Right lobe of liver (tissue), 6 donors: ENCODE results near the gene TPPP3. TPM values are rescaled to one million over a fixed set of nuclear protein-coding genes. Genes with fewer than 3 reads are reported as not detected.

Experiments
- ATAC-seq, 4 donors: fragments of 200-7000 bp; cut with Tn5 transposase; one replicate each; pipeline ENCODE4 v1.9.1; 2020; ENCODE audit warnings: mild to moderate bottlenecking in 4 of 4, moderate library complexity in 4 of 4
- DNase-seq, 3 donors: peaks; one replicate each; pipeline ENCODE4 v3.0.0-alpha.2; 2020
- H3K27ac ChIP-seq, 3 donors: fragments of 200-600 bp; one replicate each; pipeline ENCODE4 v1.8.0; 2022
- H3K27me3 ChIP-seq, 2 donors: fragments of 200-600 bp; one replicate each; pipeline ENCODE4 v1.8.0; 2022
- H3K36me3 ChIP-seq, 4 donors: fragments of 200-600 bp; sonication (generic) in 1 of 4; one replicate each; pipeline versions ENCODE4 v1.5.1 to v1.8.0; 2017 to 2022; ENCODE audit warnings: control low read depth in 1 of 4
- H3K4me1 ChIP-seq, 4 donors: fragments of 200-600 bp; sonication (generic) in 1 of 4; one replicate each; pipeline versions ENCODE4 v1.5.1 to v1.8.0; 2017 to 2022; ENCODE audit warnings: control low read depth in 1 of 4
- H3K4me3 ChIP-seq, 3 donors: fragments of 200-600 bp; one replicate each; pipeline ENCODE4 v1.8.0; 2022
- H3K9me3 ChIP-seq, 4 donors: fragments of 200-600 bp; sonication (generic) in 1 of 4; one replicate each; pipeline versions ENCODE4 v1.5.1 to v1.8.0; 2017 to 2022; ENCODE audit warnings: control low read depth in 1 of 4
- POLR2A ChIP-seq: fragments of 450-650 bp; IDR thresholded peaks from one replicate; pipeline ENCODE4 v1.6.1; 2017; ENCODE audit warnings: antibody characterized with exemption, mild to moderate bottlenecking
- WGBS: methylation state at CpG from one replicate; pipeline ENCODE4 v1.1.6; 2018; ENCODE audit warnings: low coverage, low lambda C conversion rate; ENCODE audit not compliant: insufficient coverage; ENCODE audit errors: missing lambda C conversion rate; 5-methylcytosine and 5-hydroxymethylcytosine counted together
- intact Hi-C, 2 donors: fragments of 100-400 bp; cut with DNase I; formaldehyde crosslinking; loops; one replicate each; pipeline versions ENCODE4 v1.11.2 to v1.14.1; 2022
- total RNA-seq, 6 experiments: library from RNA; depleted of rRNA in 2 of 6; stranded (reverse); fragments of >200 nt in 2 of 6; fragmentation: NEBNext Ultra II Directional in 3 of 6; extraction: Animal tissue kit (Norgen Biotek cat#: 25700) in 3 of 6; gene quantifications; one replicate each; pipeline versions ENCODE4 v1.1.0 to v1.2.4, GENCODE V29; 2016 to 2023
- TF ChIP-seq, protein P1 (sequence below), 4 donors: fragments of 200-600 bp in 3 of 4; fragments of 450-650 bp in 1 of 4; IDR thresholded peaks; one replicate each; pipeline versions ENCODE4 v1.5.1 to v1.8.0; 2016 to 2022; ENCODE audit warnings: antibody characterized with exemption in 4 of 4, mild to moderate bottlenecking in 2 of 4
- donor health status: DM: no; HTN: yes; CAD: no.
- donor health status: DM: no; HTN: no; CAD: no.
- donor health status: DM: no; HTN: no; CAD: no.
- donor health status: DM: no; HTN: yes; CAD: no.
- donor health status: DM: no; HTN: yes; CAD: no.

Gene TPPP3
- total RNA-seq, 6 experiments from 2014 or later: 0.24 to 0.65 (median 0.37) TPM; not detected in 1

- H3K4me1 ChIP-seq: peaks cover 0 to 3% (median 0%) of the 10 kb centered on the region in 4 donors
- 90% methylated on average over 2 of the region's 19 CpGs for WGBS
- ATAC-seq (no peak), DNase-seq (no peak)
- H3K27me3 ChIP-seq: no peaks in the 10 kb centered on the region
- intact Hi-C loops: loop anchor here in 1 of 2 donors (10.0 kb wide), 1 partner anchor 145 kb away; no protein-coding TSS in a partner anchor
- no peaks in the 10 kb centered on the region for H3K9me3 ChIP-seq
- H3K27ac ChIP-seq: no peak overlapping the region
- no peak overlapping the region for H3K4me3 ChIP-seq
- TF ChIP-seq POLR2A: no peak
- TF ChIP-seq, protein P1, sequence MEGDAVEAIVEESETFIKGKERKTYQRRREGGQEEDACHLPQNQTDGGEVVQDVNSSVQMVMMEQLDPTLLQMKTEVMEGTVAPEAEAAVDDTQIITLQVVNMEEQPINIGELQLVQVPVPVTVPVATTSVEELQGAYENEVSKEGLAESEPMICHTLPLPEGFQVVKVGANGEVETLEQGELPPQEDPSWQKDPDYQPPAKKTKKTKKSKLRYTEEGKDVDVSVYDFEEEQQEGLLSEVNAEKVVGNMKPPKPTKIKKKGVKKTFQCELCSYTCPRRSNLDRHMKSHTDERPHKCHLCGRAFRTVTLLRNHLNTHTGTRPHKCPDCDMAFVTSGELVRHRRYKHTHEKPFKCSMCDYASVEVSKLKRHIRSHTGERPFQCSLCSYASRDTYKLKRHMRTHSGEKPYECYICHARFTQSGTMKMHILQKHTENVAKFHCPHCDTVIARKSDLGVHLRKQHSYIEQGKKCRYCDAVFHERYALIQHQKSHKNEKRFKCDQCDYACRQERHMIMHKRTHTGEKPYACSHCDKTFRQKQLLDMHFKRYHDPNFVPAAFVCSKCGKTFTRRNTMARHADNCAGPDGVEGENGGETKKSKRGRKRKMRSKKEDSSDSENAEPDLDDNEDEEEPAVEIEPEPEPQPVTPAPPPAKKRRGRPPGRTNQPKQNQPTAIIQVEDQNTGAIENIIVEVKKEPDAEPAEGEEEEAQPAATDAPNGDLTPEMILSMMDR (IDR thresholded peaks at IDR 0.05): no peak
- H3K36me3 ChIP-seq: no peaks in the 10 kb centered on the region
Observed at GRCh38 chr16:67399749-67400704, 6.7 kb upstream of the TPPP3 start.

- Histone ChIP-seq H3K27me3 (no peaks in the 10 kb centered on the region), H3K27ac (no peak overlapping the region), H3K9me3 (no peaks in the 10 kb centered on the region), H3K4me1 (peaks cover 0 to 3% (median 0%) of the 10 kb centered on the region in 4 donors), H3K4me3 (no peak overlapping the region), H3K36me3 (no peaks in the 10 kb centered on the region)
- intact Hi-C loops: loop anchor here in 1 of 2 donors (10.0 kb wide), 1 partner anchor 144 kb away; no protein-coding TSS in a partner anchor
- TF ChIP-seq POLR2A: no peak
- TF ChIP-seq, protein P1 (IDR thresholded peaks at IDR 0.05): peak; percentile 49 to 67 (median 54)
- DNase-seq: peak in 1 of 3 donors; percentile 54
- peak; percentile 45 to 56 (median 52) for ATAC-seq
- 8% methylated on average over 5 of the region's 42 CpGs for WGBS
Observed at GRCh38 chr16:67399218-67399733, 6.0 kb upstream of the TPPP3 start.

DNA sequence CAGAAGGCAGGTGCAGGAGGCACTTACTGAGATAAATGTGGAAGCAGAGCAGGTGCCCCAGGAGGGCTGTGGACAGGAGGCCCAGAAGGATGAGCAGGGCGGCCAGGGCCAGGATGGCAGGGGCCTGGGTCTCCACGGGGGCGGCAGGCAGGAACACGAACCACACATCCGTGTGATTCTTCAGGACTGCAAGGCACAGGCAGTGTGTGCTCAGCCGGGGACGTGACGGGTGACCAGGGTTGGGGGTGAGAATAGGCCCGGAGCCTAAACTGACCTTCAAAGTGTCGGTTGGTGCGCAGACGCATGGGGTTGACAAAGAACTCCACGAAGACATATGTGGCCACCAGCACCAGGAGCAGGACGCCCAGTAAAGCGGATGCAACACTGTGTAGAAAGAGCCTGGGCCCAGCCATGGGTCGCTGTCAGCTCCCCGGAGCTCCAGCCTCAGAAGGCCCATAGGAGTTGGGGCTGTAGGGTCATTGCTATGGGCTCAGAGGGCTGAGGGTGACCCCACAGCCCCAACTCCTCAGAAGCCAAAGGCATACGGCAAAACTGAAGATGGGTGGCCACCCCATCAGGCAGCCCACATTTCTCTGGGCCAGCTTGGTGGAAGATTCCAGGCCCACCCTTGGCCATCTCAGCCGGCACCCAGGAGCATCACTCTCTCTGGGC lies 5.4 kb upstream of the TPPP3 start:
- 84% methylated on average over 9 of the region's 19 CpGs for WGBS
- no peak overlapping the region for H3K27ac ChIP-seq
- H3K36me3 ChIP-seq: no peaks in the 10 kb centered on the region
- H3K9me3 ChIP-seq: no peaks in the 10 kb centered on the region
- intact Hi-C loops: loop anchor here in 1 of 2 donors (10.0 kb wide), 1 partner anchor 144 kb away; no protein-coding TSS in a partner anchor
- DNase-seq: peak in 1 of 3 donors; percentile 46
- TF ChIP-seq POLR2A: no peak
- TF ChIP-seq, protein P1 (IDR thresholded peaks at IDR 0.05): no peak
- H3K4me3 ChIP-seq: no peak overlapping the region
- ATAC-seq: no peak
- H3K27me3 ChIP-seq: no peaks in the 10 kb centered on the region
- peaks cover 0 to 3% (median 0%) of the 10 kb centered on the region in 4 donors for H3K4me1 ChIP-seq

- H3K27ac ChIP-seq: no peak overlapping the region
- DNase-seq: peak in 1 of 3 donors; percentile 49
- WGBS: 82% methylated on average over 4 of the region's 22 CpGs
- ATAC-seq: no peak
- TF ChIP-seq, protein P1 (IDR thresholded peaks at IDR 0.05): no peak
- no peak for TF ChIP-seq POLR2A
- intact Hi-C loops: loop anchor here in 1 of 2 donors (10.0 kb wide), 1 partner anchor 143 kb away; no protein-coding TSS in a partner anchor
- peaks cover 0 to 8% (median 0%) of the 10 kb centered on the region in 4 donors for H3K4me1 ChIP-seq
- H3K36me3 ChIP-seq: no peaks in the 10 kb centered on the region
- H3K27me3 ChIP-seq: no peaks in the 10 kb centered on the region
- H3K9me3 ChIP-seq: no peaks in the 10 kb centered on the region
- H3K4me3 ChIP-seq: no peak overlapping the region
Observed at GRCh38 chr16:67397812-67398545, 4.7 kb upstream of the TPPP3 start.
